Measurements from ENCODE around the gene C16orf74. TPM values are rescaled to one million over a fixed set of nuclear protein-coding genes. Genes with fewer than 3 reads are reported as not detected.

Gene C16orf74
- total and polyA plus RNA-seq, 2 experiments from 2014 or later, result 5.3 to 7.8 TPM

DNA sequence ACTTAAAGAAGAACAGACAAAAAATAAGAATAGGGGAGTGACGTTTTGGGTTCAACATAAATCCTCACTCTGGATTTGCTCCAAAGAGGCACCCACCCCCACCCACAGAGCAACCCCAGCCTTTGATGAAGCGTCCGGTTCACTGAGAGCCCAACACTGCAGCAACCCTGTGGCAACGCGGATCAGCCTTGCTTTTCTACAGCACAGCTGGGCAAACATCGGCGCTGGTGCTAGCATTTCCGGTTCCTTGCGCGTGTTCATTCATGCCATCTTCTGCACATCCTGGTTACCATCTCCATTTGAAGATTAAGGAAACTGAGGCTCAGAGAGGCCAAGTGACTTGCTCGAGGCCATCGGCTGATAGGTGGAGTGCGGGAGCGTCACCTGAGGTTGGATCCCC, 53.5 kb downstream of the C16orf74 start:
- TF ChIP-seq, protein P1, sequence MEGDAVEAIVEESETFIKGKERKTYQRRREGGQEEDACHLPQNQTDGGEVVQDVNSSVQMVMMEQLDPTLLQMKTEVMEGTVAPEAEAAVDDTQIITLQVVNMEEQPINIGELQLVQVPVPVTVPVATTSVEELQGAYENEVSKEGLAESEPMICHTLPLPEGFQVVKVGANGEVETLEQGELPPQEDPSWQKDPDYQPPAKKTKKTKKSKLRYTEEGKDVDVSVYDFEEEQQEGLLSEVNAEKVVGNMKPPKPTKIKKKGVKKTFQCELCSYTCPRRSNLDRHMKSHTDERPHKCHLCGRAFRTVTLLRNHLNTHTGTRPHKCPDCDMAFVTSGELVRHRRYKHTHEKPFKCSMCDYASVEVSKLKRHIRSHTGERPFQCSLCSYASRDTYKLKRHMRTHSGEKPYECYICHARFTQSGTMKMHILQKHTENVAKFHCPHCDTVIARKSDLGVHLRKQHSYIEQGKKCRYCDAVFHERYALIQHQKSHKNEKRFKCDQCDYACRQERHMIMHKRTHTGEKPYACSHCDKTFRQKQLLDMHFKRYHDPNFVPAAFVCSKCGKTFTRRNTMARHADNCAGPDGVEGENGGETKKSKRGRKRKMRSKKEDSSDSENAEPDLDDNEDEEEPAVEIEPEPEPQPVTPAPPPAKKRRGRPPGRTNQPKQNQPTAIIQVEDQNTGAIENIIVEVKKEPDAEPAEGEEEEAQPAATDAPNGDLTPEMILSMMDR (IDR thresholded peaks at IDR 0.05; ENCODE audit: poor library complexity), result no peak
- TF ChIP-seq EZH2 (IDR thresholded peaks at IDR 0.05; ENCODE audit: borderline replicate concordance) (no peak), EZH2phosphoT487 (IDR thresholded peaks at IDR 0.05; ENCODE audit: low read depth, severe bottlenecking, unreplicated experiment) (no peak)
- H3K4me2 ChIP-seq, result no peak overlapping the region
- no peaks in the 10 kb centered on the region for H3K9me2 ChIP-seq (replicated peaks; ENCODE audit: insufficient read depth)
- H3K27ac ChIP-seq, result no peak overlapping the region
- H3K4me3 ChIP-seq, result no peak overlapping the region
- no peaks in the 10 kb centered on the region for H3K36me3 ChIP-seq (replicated peaks; ENCODE audit: insufficient read depth, low read depth)
- no peaks in the 10 kb centered on the region for H3K27me3 ChIP-seq
- no peaks in the 10 kb centered on the region for H4K20me1 ChIP-seq (ENCODE audit: insufficient read depth, poor library complexity, severe bottlenecking)
- H3K79me2 ChIP-seq, result no peaks in the 10 kb centered on the region
- DNase-seq (ENCODE audit: low spot score), result no peak
- H3K4me1 ChIP-seq (ENCODE audit: insufficient read depth), result no peaks in the 10 kb centered on the region
- 86% methylated on average over 14 of the region's 14 CpGs for WGBS (ENCODE audit: low lambda C conversion rate, missing lambda C conversion rate)
- H2AFZ ChIP-seq, result no peak overlapping the region
- H3K9me3 ChIP-seq (ENCODE audit: low read depth), result no peaks in the 10 kb centered on the region

DNA sequence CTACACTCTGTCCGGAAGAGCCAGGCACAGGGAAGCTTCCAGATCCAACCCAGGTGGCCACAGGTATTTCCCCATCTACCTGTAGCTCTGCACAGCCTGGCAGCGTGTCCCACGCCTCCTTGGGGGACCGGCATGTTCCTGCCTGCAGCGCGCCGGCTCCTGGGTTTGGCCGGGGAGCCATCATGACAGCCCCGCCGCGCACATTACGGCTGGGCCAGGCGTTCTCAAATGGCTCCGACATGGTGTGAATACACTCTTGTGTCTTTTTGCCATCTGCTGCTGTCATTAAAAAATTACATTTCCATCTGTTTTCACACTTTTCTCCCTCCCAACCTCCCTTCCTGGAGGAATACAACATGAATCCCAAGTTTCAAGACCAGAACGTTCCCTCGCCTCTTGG, 54.1 kb downstream of the C16orf74 start:
- H3K9me2 ChIP-seq (replicated peaks; ENCODE audit: insufficient read depth), result no peaks in the 10 kb centered on the region
- DNase-seq (ENCODE audit: low spot score), result no peak
- no peak overlapping the region for H3K4me3 ChIP-seq
- H3K27me3 ChIP-seq, result no peaks in the 10 kb centered on the region
- H2AFZ ChIP-seq, result no peak overlapping the region
- H3K79me2 ChIP-seq, result no peaks in the 10 kb centered on the region
- H3K4me2 ChIP-seq, result no peak overlapping the region
- H3K36me3 ChIP-seq (replicated peaks; ENCODE audit: insufficient read depth, low read depth), result no peaks in the 10 kb centered on the region
- no peaks in the 10 kb centered on the region for H3K4me1 ChIP-seq (ENCODE audit: insufficient read depth)
- no peaks in the 10 kb centered on the region for H4K20me1 ChIP-seq (ENCODE audit: insufficient read depth, poor library complexity, severe bottlenecking)
- TF ChIP-seq, protein P1 (IDR thresholded peaks at IDR 0.05; ENCODE audit: poor library complexity), result no peak
- TF ChIP-seq EZH2 (IDR thresholded peaks at IDR 0.05; ENCODE audit: borderline replicate concordance) (no peak), EZH2phosphoT487 (IDR thresholded peaks at IDR 0.05; ENCODE audit: low read depth, severe bottlenecking, unreplicated experiment) (no peak)
- no peaks in the 10 kb centered on the region for H3K9me3 ChIP-seq (ENCODE audit: low read depth)
- H3K27ac ChIP-seq, result no peak overlapping the region
- 94% methylated on average over 16 of the region's 16 CpGs for WGBS (ENCODE audit: low lambda C conversion rate, missing lambda C conversion rate)

DNA sequence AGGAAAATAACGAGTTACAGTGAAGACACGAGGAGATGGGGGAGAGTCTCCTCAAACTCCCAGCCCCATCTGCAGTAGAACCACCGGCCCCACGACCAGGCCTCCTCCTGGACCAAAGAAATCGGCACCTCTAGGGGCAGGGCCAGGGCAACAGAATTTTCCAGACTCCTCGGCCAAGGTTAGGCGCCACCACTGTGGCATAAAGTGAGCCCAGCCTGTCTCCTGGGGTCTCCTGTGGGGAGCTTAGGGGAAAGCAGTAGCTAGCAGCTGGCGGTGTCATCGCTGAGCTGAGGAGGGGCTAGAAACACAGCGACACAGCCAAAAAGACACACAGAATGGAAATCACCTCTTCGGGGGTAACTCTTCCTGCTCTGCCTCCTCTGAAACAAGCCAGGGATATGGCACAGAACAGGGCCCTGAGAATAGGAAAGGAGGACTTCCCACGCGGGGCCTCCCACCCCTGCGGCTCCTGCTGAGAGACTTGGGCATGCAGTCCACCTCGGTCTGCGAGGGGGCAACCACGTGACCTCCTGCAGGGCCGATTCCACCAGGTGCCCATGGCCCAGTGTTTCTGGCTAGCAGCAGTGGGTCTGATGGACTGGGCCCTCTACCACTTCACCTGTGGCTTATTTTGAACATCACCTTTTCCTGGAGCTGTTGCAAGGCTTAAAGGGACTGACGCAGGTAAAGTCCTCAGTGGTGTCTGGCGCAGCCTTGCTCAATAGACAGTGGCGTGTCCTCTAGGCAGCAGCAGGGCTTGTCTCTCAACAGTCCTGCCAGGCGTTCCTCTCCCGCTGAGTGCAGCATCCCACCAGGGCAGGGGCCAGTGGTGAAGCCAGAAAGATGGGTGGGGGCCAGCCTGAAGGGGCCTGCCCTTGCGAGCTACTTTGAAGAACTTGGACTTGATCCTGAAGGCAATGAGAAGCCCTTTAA, 55.4 kb downstream of the C16orf74 start:
- Histone ChIP-seq H3K27me3 (no peaks in the 10 kb centered on the region), H3K9me3 (ENCODE audit: low read depth) (no peaks in the 10 kb centered on the region), H3K36me3 (replicated peaks; ENCODE audit: insufficient read depth, low read depth) (no peaks in the 10 kb centered on the region), H3K4me2 (no peak overlapping the region), H3K9me2 (replicated peaks; ENCODE audit: insufficient read depth) (no peaks in the 10 kb centered on the region), H3K27ac (no peak overlapping the region), H3K4me1 (ENCODE audit: insufficient read depth) (no peaks in the 10 kb centered on the region), H3K79me2 (no peaks in the 10 kb centered on the region), H3K4me3 (no peak overlapping the region), H4K20me1 (ENCODE audit: insufficient read depth, poor library complexity, severe bottlenecking) (no peaks in the 10 kb centered on the region), H2AFZ (no peak overlapping the region)
- DNase-seq (ENCODE audit: low spot score), result no peak
- 87% methylated on average over 24 of the region's 24 CpGs for WGBS (ENCODE audit: low lambda C conversion rate, missing lambda C conversion rate)
- TF ChIP-seq, protein P1 (IDR thresholded peaks at IDR 0.05; ENCODE audit: poor library complexity), result no peak
- TF ChIP-seq EZH2 (IDR thresholded peaks at IDR 0.05; ENCODE audit: borderline replicate concordance) (no peak), EZH2phosphoT487 (IDR thresholded peaks at IDR 0.05; ENCODE audit: low read depth, severe bottlenecking, unreplicated experiment) (no peak)
